Activated CD4-positive, alpha-beta T cell treated with anti-CD3 and anti-CD28 coated beads, Interleukin-2, amount 10 ng/mL, durations not matched to agents 24 days and 14 days (primary cell): ENCODE data around the gene ELMOD2. TPM values are rescaled to one million over a fixed set of nuclear protein-coding genes. Genes with fewer than 3 reads are reported as not detected.

Experiments used
- DNase-seq: peaks from one replicate; pipeline ENCODE4 v3.0.0; 2022
- H3K27ac Mint-ChIP-seq: one replicate; pipeline ENCODE4 v1.8.0; 2022; ENCODE audit warnings: mild to moderate bottlenecking, mixed read lengths
- H3K27me3 Mint-ChIP-seq: one replicate; pipeline ENCODE4 v1.8.0; 2022; ENCODE audit warnings: mixed read lengths
- H3K36me3 Mint-ChIP-seq: one replicate; pipeline ENCODE4 v1.8.0; 2022; ENCODE audit warnings: low read depth, mild to moderate bottlenecking, mixed read lengths
- H3K4me1 Mint-ChIP-seq: one replicate; pipeline ENCODE4 v1.8.0; 2021; ENCODE audit warnings: mixed read lengths
- H3K4me3 Mint-ChIP-seq: one replicate; pipeline ENCODE4 v1.8.0; 2022; ENCODE audit warnings: mild to moderate bottlenecking, moderate library complexity, mixed read lengths
- H3K9me3 Mint-ChIP-seq: one replicate; pipeline ENCODE4 v1.8.0; 2021; ENCODE audit warnings: mixed read lengths
- intact Hi-C: fragments of 100-400 bp; cut with micrococcal nuclease; formaldehyde crosslinking; loops from one replicate; pipeline ENCODE4 v1.15.1; 2023
- total RNA-seq: library from RNA; stranded (reverse); gene quantifications from 2 replicates; pipeline ENCODE4 v1.2.3, GENCODE V29; 2022

The ELMOD2 gene
- total RNA-seq, 1 donor from 2014 or later, result 10.5 TPM

- Mint-ChIP-seq H3K27me3 (peaks cover 37% of the 10 kb centered on the region), H3K27ac (no peak overlapping the region), H3K4me1 (peaks cover 9% of the 10 kb centered on the region), H3K36me3 (peaks cover under 1% of the 10 kb centered on the region), H3K4me3 (no peak overlapping the region), H3K9me3 (no peaks in the 10 kb centered on the region)
- intact Hi-C loops, result loop anchor here (1.0 kb wide), 1 partner anchor 32 kb away; the partner anchor contains the start of gene ELMOD2
- DNase-seq, result peak; percentile 72
Observed at GRCh38 chr4:140556372-140557085, 32.6 kb downstream of the ELMOD2 start.

- Mint-ChIP-seq H3K36me3 (no peaks in the 10 kb centered on the region), H3K4me3 (no peak overlapping the region), H3K27ac (no peak overlapping the region), H3K27me3 (peaks cover 45% of the 10 kb centered on the region), H3K9me3 (no peaks in the 10 kb centered on the region), H3K4me1 (peaks cover 9% of the 10 kb centered on the region)
- DNase-seq, result no peak
- intact Hi-C loops, result no loop called here
Observed at GRCh38 chr4:140557831-140558435, 34.0 kb downstream of the ELMOD2 start.

- intact Hi-C loops, result no loop called here
- Mint-ChIP-seq H3K9me3 (no peaks in the 10 kb centered on the region), H3K36me3 (no peaks in the 10 kb centered on the region), H3K4me1 (peaks cover 9% of the 10 kb centered on the region), H3K4me3 (no peak overlapping the region), H3K27ac (no peak overlapping the region), H3K27me3 (peaks cover 45% of the 10 kb centered on the region)
- no peak for DNase-seq
Observed at GRCh38 chr4:140559696-140560095, 35.7 kb downstream of the ELMOD2 start.

GRCh38 chr4:140568507-140569306, 44.7 kb downstream of the ELMOD2 start, which contains the start of gene UCP1:
UCP1 (minus strand) TSS chr4:140568961; CDS start chr4:140568729, 232 bp downstream.
- Mint-ChIP-seq H3K4me1 (peaks cover 6% of the 10 kb centered on the region), H3K27ac (no peak within 1 kb of the TSS), H3K27me3 (peaks cover 54% of the 10 kb centered on the region), H3K36me3 (no peaks in the 10 kb centered on the region), H3K9me3 (peaks cover 16% of the 10 kb centered on the region), H3K4me3 (peak within 1 kb of the TSS; percentile 17)
- DNase-seq, result no peak
- intact Hi-C loops, result no loop called here

GRCh38 chr4:140569307-140569638, 45.3 kb downstream of the ELMOD2 start:
- DNase-seq, result no peak
- H3K4me1 Mint-ChIP-seq, result peaks cover 6% of the 10 kb centered on the region
- no peaks in the 10 kb centered on the region for H3K36me3 Mint-ChIP-seq
- peaks cover 55% of the 10 kb centered on the region for H3K27me3 Mint-ChIP-seq
- no peak overlapping the region for H3K27ac Mint-ChIP-seq
- peak overlapping the region; percentile 17 for H3K4me3 Mint-ChIP-seq
- H3K9me3 Mint-ChIP-seq, result peaks cover 16% of the 10 kb centered on the region
- intact Hi-C loops, result no loop called here

- Mint-ChIP-seq H3K4me3 (no peak overlapping the region), H3K4me1 (peaks cover 6% of the 10 kb centered on the region), H3K27me3 (peaks cover 60% of the 10 kb centered on the region), H3K27ac (no peak overlapping the region), H3K9me3 (peaks cover 16% of the 10 kb centered on the region), H3K36me3 (no peaks in the 10 kb centered on the region)
- DNase-seq, result no peak
- intact Hi-C loops, result no loop called here
Observed at GRCh38 chr4:140571620-140572019, 47.7 kb downstream of the ELMOD2 start.

- H3K4me1 Mint-ChIP-seq, result no peaks in the 10 kb centered on the region
- H3K9me3 Mint-ChIP-seq, result peaks cover 12% of the 10 kb centered on the region
- no peak for DNase-seq
- H3K27me3 Mint-ChIP-seq, result peaks cover 57% of the 10 kb centered on the region
- H3K27ac Mint-ChIP-seq, result no peak overlapping the region
- intact Hi-C loops, result no loop called here
- no peak overlapping the region for H3K4me3 Mint-ChIP-seq
- H3K36me3 Mint-ChIP-seq, result no peaks in the 10 kb centered on the region
Observed at GRCh38 chr4:140575489-140575888, 51.5 kb downstream of the ELMOD2 start.

GRCh38 chr4:140579278-140579677, 55.3 kb downstream of the ELMOD2 start:
- no peak for DNase-seq
- no peak overlapping the region for H3K4me3 Mint-ChIP-seq
- H3K9me3 Mint-ChIP-seq, result no peaks in the 10 kb centered on the region
- H3K27ac Mint-ChIP-seq, result no peak overlapping the region
- H3K4me1 Mint-ChIP-seq, result no peaks in the 10 kb centered on the region
- H3K27me3 Mint-ChIP-seq, result peaks cover 48% of the 10 kb centered on the region
- intact Hi-C loops, result no loop called here
- no peaks in the 10 kb centered on the region for H3K36me3 Mint-ChIP-seq

- H3K4me1 Mint-ChIP-seq, result no peaks in the 10 kb centered on the region
- peaks cover 52% of the 10 kb centered on the region for H3K27me3 Mint-ChIP-seq
- no peaks in the 10 kb centered on the region for H3K36me3 Mint-ChIP-seq
- H3K4me3 Mint-ChIP-seq, result no peak overlapping the region
- intact Hi-C loops, result no loop called here
- no peaks in the 10 kb centered on the region for H3K9me3 Mint-ChIP-seq
- no peak overlapping the region for H3K27ac Mint-ChIP-seq
- no peak for DNase-seq
Observed at GRCh38 chr4:140581078-140581477, 57.1 kb downstream of the ELMOD2 start.

- H3K36me3 Mint-ChIP-seq, result no peaks in the 10 kb centered on the region
- H3K9me3 Mint-ChIP-seq, result no peaks in the 10 kb centered on the region
- no peaks in the 10 kb centered on the region for H3K4me1 Mint-ChIP-seq
- no peak overlapping the region for H3K4me3 Mint-ChIP-seq
- no peak overlapping the region for H3K27ac Mint-ChIP-seq
- intact Hi-C loops, result no loop called here
- no peak for DNase-seq
- peaks cover 31% of the 10 kb centered on the region for H3K27me3 Mint-ChIP-seq
Observed at GRCh38 chr4:140584439-140584838, 60.5 kb downstream of the ELMOD2 start.

GRCh38 chr4:140595065-140595464, 71.1 kb downstream of the ELMOD2 start:
- Mint-ChIP-seq H3K4me3 (no peak overlapping the region), H3K27me3 (peaks cover 39% of the 10 kb centered on the region), H3K27ac (no peak overlapping the region), H3K36me3 (no peaks in the 10 kb centered on the region), H3K9me3 (peaks cover 6% of the 10 kb centered on the region), H3K4me1 (no peaks in the 10 kb centered on the region)
- no peak for DNase-seq
- intact Hi-C loops, result no loop called here

GRCh38 chr4:140600408-140600807, 76.4 kb downstream of the ELMOD2 start:
- Mint-ChIP-seq H3K36me3 (no peaks in the 10 kb centered on the region), H3K4me3 (no peak overlapping the region), H3K27me3 (peaks cover 14% of the 10 kb centered on the region), H3K27ac (no peak overlapping the region), H3K4me1 (no peaks in the 10 kb centered on the region), H3K9me3 (no peaks in the 10 kb centered on the region)
- DNase-seq, result no peak
- intact Hi-C loops, result no loop called here

GRCh38 chr4:140602714-140603113, 78.7 kb downstream of the ELMOD2 start:
- Mint-ChIP-seq H3K36me3 (no peaks in the 10 kb centered on the region), H3K4me3 (no peak overlapping the region), H3K27ac (no peak overlapping the region), H3K27me3 (peaks cover 11% of the 10 kb centered on the region), H3K9me3 (no peaks in the 10 kb centered on the region), H3K4me1 (no peaks in the 10 kb centered on the region)
- no peak for DNase-seq
- intact Hi-C loops, result no loop called here

GRCh38 chr4:140603286-140603685, 79.3 kb downstream of the ELMOD2 start:
- Mint-ChIP-seq H3K27me3 (peaks cover 10% of the 10 kb centered on the region), H3K36me3 (no peaks in the 10 kb centered on the region), H3K4me3 (no peak overlapping the region), H3K4me1 (no peaks in the 10 kb centered on the region), H3K27ac (no peak overlapping the region), H3K9me3 (no peaks in the 10 kb centered on the region)
- intact Hi-C loops, result no loop called here
- no peak for DNase-seq
